Heart right ventricle (tissue), 16 donors: ENCODE measurements around the gene POLK. TPM values are rescaled to one million over a fixed set of nuclear protein-coding genes. Genes with fewer than 3 reads are reported as not detected.
"Not testable (repeated sequence)": the region's sequence is repeated elsewhere in the genome, so short reads cannot be mapped to it uniquely, and the experiment has no call there.

Experiments used
- ATAC-seq, 8 donors: fragments of 200-7000 bp; cut with Tn5 transposase; one replicate each; pipeline ENCODE4 v1.9.1; 2020; ENCODE audit warnings: mild to moderate bottlenecking in 8 of 8, moderate library complexity in 8 of 8, moderate number of reproducible peaks in 1 of 8
- DNase-seq, 2 donors: peaks; one replicate each; pipeline ENCODE4 v3.0.0-alpha.2; 2020
- H3K27ac ChIP-seq, 10 donors: fragments of 200-600 bp; sonication (generic) in 2 of 10; one replicate each; pipeline versions ENCODE4 v1.5.0 to v1.8.0; 2020 to 2022; ENCODE audit warnings: mild to moderate bottlenecking in 3 of 10
- H3K27me3 ChIP-seq, 7 donors: fragments of 200-600 bp; one replicate each; pipeline ENCODE4 v1.8.0; 2021 to 2022; ENCODE audit warnings: mild to moderate bottlenecking in 2 of 7
- H3K36me3 ChIP-seq, 9 donors: fragments of 200-600 bp; sonication (generic) in 1 of 9; one replicate each; pipeline versions ENCODE4 v1.5.0 to v1.8.0; 2020 to 2022; ENCODE audit warnings: mild to moderate bottlenecking in 2 of 9
- H3K4me1 ChIP-seq, 9 donors: fragments of 200-600 bp; sonication (generic) in 1 of 9; one replicate each; pipeline versions ENCODE4 v1.5.0 to v1.8.0; 2020 to 2022; ENCODE audit warnings: mild to moderate bottlenecking in 4 of 9
- H3K4me3 ChIP-seq, 10 donors: fragments of 200-600 bp; sonication (generic) in 2 of 10; one replicate each; pipeline versions ENCODE4 v1.5.0 to v1.8.0; 2020 to 2022; ENCODE audit warnings: mild to moderate bottlenecking in 7 of 10, moderate library complexity in 2 of 10
- H3K9me3 ChIP-seq, 11 donors: fragments of 200-600 bp in 10 of 11; sonication (generic) in 2 of 11; one replicate each; pipeline versions ENCODE4 v1.5.0 to v1.8.0; 2013 to 2022; ENCODE audit warnings: mild to moderate bottlenecking in 2 of 11, control low read depth in 1 of 11, moderate library complexity in 1 of 11
- WGBS, 2 donors: extraction: QIAGEN DNeasy Blood & Tissue Kit; methylation state at CpG; one replicate each; pipeline ENCODE4 v1.1.7; 2013; ENCODE audit warnings: inconsistent platforms in 1 of 2; 5-methylcytosine and 5-hydroxymethylcytosine counted together
- intact Hi-C, 10 donors: fragments of 100-400 bp; cut with DNase I; formaldehyde crosslinking; loops; one replicate each; pipeline versions ENCODE4 v1.11.1 to v1.14.2; 2022
- polyA plus RNA-seq, 2 donors: library from polyadenylated mRNA; stranded (reverse); fragments of 200-250 nt; gene quantifications; one replicate each; pipeline ENCODE4 v1.2.3, GENCODE V29; 2013
- total RNA-seq, 10 donors: library from RNA; stranded (reverse); fragmentation: NEBNext Ultra II Directional in 3 of 10; extraction: Animal tissue kit (Norgen Biotek cat#: 25700) in 3 of 10; gene quantifications; one replicate each; pipeline versions ENCODE4 v1.2.1 to v1.2.4, GENCODE V29; 2021 to 2023
- TF ChIP-seq, protein P1 (sequence below), 9 donors: fragments of 200-600 bp; sonication (generic) in 2 of 9; IDR thresholded peaks; one replicate each; pipeline versions ENCODE4 v1.5.0 to v1.8.0; 2021 to 2022; ENCODE audit warnings: antibody characterized with exemption in 9 of 9, mild to moderate bottlenecking in 5 of 9, moderate library complexity in 1 of 9
- donor health status: Arrhythmogenic right ventricular cardiomyopathy.
- donor health status: ischemic (EF 13 %, LVEDD 7.1; RV severe dilation, severe dysfunction).
- donor health status: healthy with polysubstance abuse.
- donor health status: DM: no; HTN: yes; CAD: no.
- donor health status: DM: no; HTN: no; CAD: no.
- donor health status: ischemic (EF 25% LVEDD 6.9; RV normal size, moderate dysfunction).
- donor health status: ischemic (EF 25% LVEDD 5.7; RV mildly dilated, moderate dysfunction).
- donor health status: healthy.
- donor health status: DM: yes; HTN: yes; CAD: no.
- donor health status: Ischemic cardiomyopathy.
- donor health status: ischemic (EF 35%, LVEDD 5.7; RV mildly dilated, moderate dysfunction).
- donor health status: nonischemic (EF 11% LVEDD 7.7; RV severe dilation, severe dysfunction).
- donor health status: DM: yes; HTN: yes; CAD: no.
- donor health status: PGD.
- donor health status: ischemic (EF 29% LVEDD 5.4; RV normal size, mild dysfunction).
- donor health status: nonischemic (EF 23%, LVEDD 6.1; RV moderate dilation, normal function).

The POLK gene
- total and polyA plus RNA-seq, 12 donors, result 4.0 to 27.2 (median 22.6) TPM

DNA sequence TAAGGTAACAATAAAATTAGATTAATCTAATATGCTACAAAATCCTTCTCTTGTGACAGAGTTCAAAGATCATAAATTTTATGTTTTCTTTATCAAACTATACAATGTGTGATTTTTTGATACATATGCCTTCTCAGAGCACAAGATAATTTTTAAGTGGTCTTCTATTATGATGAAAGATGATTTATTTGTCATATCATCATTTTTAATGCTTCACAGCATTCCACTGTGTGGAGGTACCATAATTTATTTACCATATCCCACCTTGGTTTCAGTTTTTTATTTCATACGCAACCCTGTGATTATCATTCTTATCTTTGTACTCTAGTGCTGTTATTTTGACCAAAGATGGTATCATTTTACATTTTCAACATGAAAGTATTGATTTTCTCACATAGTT lies 41.7 kb downstream of the POLK start:
- TF ChIP-seq, protein P1, sequence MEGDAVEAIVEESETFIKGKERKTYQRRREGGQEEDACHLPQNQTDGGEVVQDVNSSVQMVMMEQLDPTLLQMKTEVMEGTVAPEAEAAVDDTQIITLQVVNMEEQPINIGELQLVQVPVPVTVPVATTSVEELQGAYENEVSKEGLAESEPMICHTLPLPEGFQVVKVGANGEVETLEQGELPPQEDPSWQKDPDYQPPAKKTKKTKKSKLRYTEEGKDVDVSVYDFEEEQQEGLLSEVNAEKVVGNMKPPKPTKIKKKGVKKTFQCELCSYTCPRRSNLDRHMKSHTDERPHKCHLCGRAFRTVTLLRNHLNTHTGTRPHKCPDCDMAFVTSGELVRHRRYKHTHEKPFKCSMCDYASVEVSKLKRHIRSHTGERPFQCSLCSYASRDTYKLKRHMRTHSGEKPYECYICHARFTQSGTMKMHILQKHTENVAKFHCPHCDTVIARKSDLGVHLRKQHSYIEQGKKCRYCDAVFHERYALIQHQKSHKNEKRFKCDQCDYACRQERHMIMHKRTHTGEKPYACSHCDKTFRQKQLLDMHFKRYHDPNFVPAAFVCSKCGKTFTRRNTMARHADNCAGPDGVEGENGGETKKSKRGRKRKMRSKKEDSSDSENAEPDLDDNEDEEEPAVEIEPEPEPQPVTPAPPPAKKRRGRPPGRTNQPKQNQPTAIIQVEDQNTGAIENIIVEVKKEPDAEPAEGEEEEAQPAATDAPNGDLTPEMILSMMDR (IDR thresholded peaks at IDR 0.05), result no peak
- no peak for DNase-seq
- WGBS, 2 donors, result 85 to 92% methylated on average over 1 of the region's 1 CpG
- peaks cover 0 to 11% (median 0%) of the 10 kb centered on the region in 11 donors for H3K9me3 ChIP-seq
- H3K4me3 ChIP-seq, result no peak overlapping the region
- no peak overlapping the region for H3K27ac ChIP-seq
- H3K36me3 ChIP-seq, result peaks cover 0 to 66% (median 15%) of the 10 kb centered on the region in 9 donors
- ATAC-seq, result no peak
- H3K27me3 ChIP-seq, result no peaks in the 10 kb centered on the region
- H3K4me1 ChIP-seq, result peaks cover 0 to 9% (median 0%) of the 10 kb centered on the region in 9 donors
- intact Hi-C loops, result loop anchor here in 1 of 10 donors (5.0 kb wide), 1 partner anchor 41 kb away; the partner anchor contains the start of genes CERT1 and POLK

DNA sequence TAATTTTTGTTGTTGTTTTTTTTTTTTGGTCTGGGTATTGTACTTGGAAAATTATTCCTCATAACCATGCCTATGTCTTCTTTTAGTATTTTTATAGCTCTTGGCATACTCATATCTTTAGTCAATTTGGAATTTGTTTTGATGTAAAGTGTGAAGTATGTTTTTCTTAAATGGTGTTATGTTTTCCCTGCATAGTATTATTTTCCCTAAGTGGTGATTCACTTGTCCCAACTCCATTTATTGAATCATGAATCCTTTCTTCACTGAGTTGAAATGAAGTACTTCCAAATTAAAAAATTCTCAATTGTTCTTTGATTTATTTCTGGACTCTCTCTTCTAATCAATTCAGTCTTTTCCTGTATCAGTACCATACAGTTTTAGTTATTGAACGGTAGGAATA lies 46.5 kb downstream of the POLK start:
- Histone ChIP-seq H3K27ac (peak overlapping the region in 7 of 10 donors; percentile 15 to 81 (median 62)), H3K4me3 (no peak overlapping the region), H3K4me1 (peaks cover 0 to 24% (median 9%) of the 10 kb centered on the region in 9 donors), H3K9me3 (peaks cover 0 to 34% (median 0%) of the 10 kb centered on the region in 11 donors), H3K36me3 (peaks cover 0 to 40% (median 4%) of the 10 kb centered on the region in 9 donors), H3K27me3 (no peaks in the 10 kb centered on the region)
- ATAC-seq (no peak), DNase-seq (no peak)
- TF ChIP-seq, protein P1 (IDR thresholded peaks at IDR 0.05), result no peak
- intact Hi-C loops, result no loop called here
- WGBS, 2 donors, result 96 to 98% methylated on average over 1 of the region's 1 CpG

DNA sequence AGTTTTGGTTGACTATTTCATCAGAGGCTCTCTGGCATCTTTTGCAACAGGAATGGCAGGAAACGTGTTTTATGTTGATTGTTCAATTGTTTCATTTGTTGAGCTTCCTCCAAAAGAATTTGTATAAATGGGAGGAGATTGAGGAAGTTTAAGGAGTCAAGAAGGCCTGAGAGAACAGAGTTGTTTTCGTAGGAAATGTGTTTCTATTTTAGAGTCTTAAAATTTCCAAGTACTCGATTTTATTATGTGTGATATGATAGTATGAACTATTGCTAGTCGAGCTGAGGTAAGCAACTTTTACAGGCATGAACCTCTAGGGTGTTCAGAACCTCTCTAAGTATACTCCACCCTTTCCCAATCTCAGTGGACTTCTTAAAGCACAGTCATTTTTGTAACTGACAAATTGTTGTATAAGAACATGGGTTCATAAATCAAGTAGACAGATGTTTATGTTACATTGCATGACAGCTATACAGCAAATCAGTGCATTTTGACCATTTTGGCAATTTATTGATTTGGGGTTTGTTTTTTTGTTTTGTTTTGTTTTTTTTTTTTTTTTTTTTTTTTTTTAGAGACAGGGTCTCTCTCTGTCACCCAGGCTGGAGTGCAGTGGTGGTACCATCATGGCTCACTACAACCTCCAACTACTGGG lies 47.4 kb downstream of the POLK start:
- 57 to 58% methylated on average over 4 of the region's 4 CpGs for WGBS, 2 donors
- Histone ChIP-seq H3K36me3 (peaks cover 0 to 31% (median 4%) of the 10 kb centered on the region in 9 donors), H3K27ac (peak overlapping the region in 9 of 10 donors; percentile 22 to 81 (median 62)), H3K4me3 (no peak overlapping the region), H3K4me1 (peaks cover 0 to 24% (median 9%) of the 10 kb centered on the region in 9 donors), H3K27me3 (no peaks in the 10 kb centered on the region), H3K9me3 (peaks cover 0 to 43% (median 0%) of the 10 kb centered on the region in 11 donors)
- ATAC-seq (peak in 6 of 8 donors; percentile 42 to 83 (median 70)), DNase-seq (no peak)
- intact Hi-C loops, result no loop called here
- TF ChIP-seq, protein P1 (IDR thresholded peaks at IDR 0.05), result no peak

DNA sequence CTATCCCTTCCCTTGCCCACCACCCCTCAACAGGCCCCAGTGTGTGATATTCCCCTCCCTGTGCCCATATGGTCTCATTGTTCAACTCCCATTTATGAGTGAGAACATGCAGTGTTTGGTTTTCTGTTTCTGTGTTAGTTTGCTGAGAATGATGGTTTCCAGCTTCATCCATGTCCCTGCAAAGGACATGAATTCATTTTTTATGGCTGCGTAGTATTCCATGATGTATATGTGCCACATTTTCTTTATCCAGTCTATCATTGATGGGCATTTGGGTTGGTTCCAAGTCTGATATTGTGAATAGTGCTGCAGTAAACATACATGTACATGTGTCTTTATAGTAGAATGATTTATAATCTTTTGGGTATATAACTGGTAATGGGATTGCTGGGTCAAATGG lies 49.0 kb downstream of the POLK start:
- intact Hi-C loops, result loop anchor here in 1 of 10 donors (10.0 kb wide), 1 partner anchor 46 kb away; the partner anchor contains the start of genes CERT1 and POLK
- not testable (repeated sequence) for H3K4me3 ChIP-seq, ATAC-seq, DNase-seq, H3K27me3 ChIP-seq, H3K27ac ChIP-seq
- WGBS, 2 donors, result 97 to 98% methylated on average over 1 of the region's 1 CpG
- Histone ChIP-seq H3K9me3 (peaks cover 0 to 51% (median 4%) of the 10 kb centered on the region in 11 donors), H3K36me3 (peaks cover 0 to 22% (median 4%) of the 10 kb centered on the region in 9 donors), H3K4me1 (peaks cover 0 to 26% (median 9%) of the 10 kb centered on the region in 9 donors)

DNA sequence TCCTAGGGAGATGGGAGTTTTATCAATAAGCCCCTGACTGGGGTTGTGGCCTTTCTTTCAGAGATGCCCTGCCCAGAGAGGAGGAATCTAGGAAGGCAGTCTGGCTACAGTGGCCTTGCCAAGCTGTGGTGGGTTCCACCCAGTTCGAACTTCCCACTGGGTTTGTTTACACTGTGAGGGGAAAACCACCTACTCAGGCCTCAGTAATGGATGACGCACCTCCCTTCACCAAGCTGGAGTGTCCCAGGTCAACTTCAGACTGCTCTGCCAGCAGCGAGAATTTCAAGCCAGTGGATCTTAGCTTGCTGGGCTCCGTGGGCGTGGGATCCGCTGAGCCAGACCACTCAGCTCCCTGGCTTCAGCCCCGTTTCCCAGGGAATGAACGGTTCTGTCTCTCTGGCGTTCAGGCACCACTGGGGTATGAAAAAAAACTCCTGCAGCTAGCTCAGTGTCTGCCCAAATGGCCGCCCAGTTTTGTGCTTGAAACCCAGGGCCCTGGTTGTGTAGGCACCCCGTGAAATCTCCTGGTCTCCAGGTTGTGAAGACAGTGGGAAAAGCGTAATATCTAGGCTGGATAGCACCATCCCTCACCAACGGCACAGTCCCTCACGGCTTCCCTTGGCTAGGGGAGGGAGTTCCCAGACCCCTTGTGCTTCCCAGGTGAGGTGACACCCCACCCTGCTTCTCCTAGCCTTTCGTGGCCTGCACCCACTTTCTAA lies 54.5 kb downstream of the POLK start:
- peak in 3 of 8 donors; percentile 5 to 41 (median 19) for ATAC-seq
- Histone ChIP-seq H3K36me3 (peaks cover 0 to 13% (median 0%) of the 10 kb centered on the region in 9 donors), H3K4me3 (peak overlapping the region in 2 of 10 donors; percentile 0 to 2), H3K4me1 (peaks cover 9 to 43% (median 24%) of the 10 kb centered on the region in 9 donors), H3K27ac (peak overlapping the region in 9 of 10 donors; percentile 65 to 80 (median 70)), H3K9me3 (peaks cover 0 to 37% (median 4%) of the 10 kb centered on the region in 11 donors)
- intact Hi-C loops, result loop anchor here in 4 of 10 donors (5.0 to 10.0 kb wide), 2 partner anchors 51 to 54 kb away; partner anchors contain the start of genes CERT1 (in 4 of the 4) and POLK (in 4 of the 4)
- 90 to 93% methylated on average over 15 of the region's 15 CpGs for WGBS, 2 donors
- not testable (repeated sequence) for H3K27me3 ChIP-seq, DNase-seq
